Measurements from ENCODE around the gene PALB2. TPM values are rescaled to one million over a fixed set of nuclear protein-coding genes. Genes with fewer than 3 reads are reported as not detected.

Gene PALB2
- total and polyA plus RNA-seq, 2 of the 8 experiments (the other 6 are each of a cell fraction or from before 2014, with no cell fraction given): 12.5 to 33.1 TPM

GRCh38 chr16:23689442-23690187 lies 48.5 kb upstream of the PALB2 start:
- Histone ChIP-seq H2BK20ac (ENCODE audit: low read length) (no peak overlapping the region), H3K4me2 (ENCODE audit: insufficient read depth in 1 of 2, low read depth in 2 of 2, low read length in 2 of 2) (no peak overlapping the region), H3K23ac (ENCODE audit: insufficient read length) (no peak overlapping the region), H4K8ac (ENCODE audit: extremely low read depth, insufficient read depth, low read length) (no peak overlapping the region), H3K18ac (ENCODE audit: extremely low read depth, low read length) (no peak overlapping the region), H2AFZ (ENCODE audit: low read length) (no peak overlapping the region), H3K4ac (replicated peaks; ENCODE audit: insufficient read length, low read depth, low read length) (no peak overlapping the region), H4K20me1 (replicated peaks in 1 of 2; ENCODE audit: control insufficient read depth in 1 of 2, insufficient read depth in 2 of 2, low read length in 2 of 2) (peaks cover 7 to 10% of the 10 kb centered on the region in 2 experiments), H3K56ac (replicated peaks; ENCODE audit: insufficient read length, low read depth, low read length) (no peak overlapping the region), H3K23me2 (ENCODE audit: low read depth, low read length) (peaks cover 4% of the 10 kb centered on the region; the same call in 1 of the 2 replicates), H2BK15ac (ENCODE audit: low read length) (no peak overlapping the region), H3K27me3 (replicated peaks in 1 of 4; ENCODE audit: control insufficient read depth in 3 of 4, extremely low read depth in 1 of 4, insufficient read depth in 3 of 4, low read length in 3 of 4) (no peaks in the 10 kb centered on the region), H2BK5ac (ENCODE audit: low read depth, low read length) (no peak overlapping the region), H3K9ac (replicated peaks in 1 of 4; ENCODE audit: extremely low read depth in 1 of 4, low read depth in 3 of 4, low read length in 3 of 4) (no peak overlapping the region), H3K79me1 (ENCODE audit: low read depth, low read length) (no peaks in the 10 kb centered on the region), H4K5ac (ENCODE audit: insufficient read length, low read depth, low read length) (no peak overlapping the region), H2BK12ac (ENCODE audit: low read depth, low read length) (no peak overlapping the region), H3K4me1 (replicated peaks in 1 of 4; ENCODE audit: control insufficient read depth in 3 of 4, insufficient read depth in 4 of 4, low read length in 3 of 4) (peaks cover 0 to 5% (median 4%) of the 10 kb centered on the region in 4 experiments; a peak in 5 of 7 replicates), H4K91ac (replicated peaks; ENCODE audit: insufficient read length, low read length) (no peak overlapping the region), H3K27ac (ENCODE audit: low read depth, low read length) (no peak overlapping the region), H3K79me2 (ENCODE audit: control insufficient read depth in 1 of 2, insufficient read depth in 2 of 2, low read length in 2 of 2) (no peaks in the 10 kb centered on the region), H3K9me3 (ENCODE audit: insufficient read depth in 2 of 2, low read depth in 1 of 2, low read length in 1 of 2) (no peaks in the 10 kb centered on the region), H3K36me3 (ENCODE audit: control insufficient read depth in 2 of 4, insufficient read depth in 4 of 4, low read length in 3 of 4) (peaks cover 25 to 69% (median 56%) of the 10 kb centered on the region in 4 experiments), H3K14ac (ENCODE audit: insufficient read length) (no peak overlapping the region), H2BK120ac (replicated peaks; ENCODE audit: low read depth, low read length) (no peak overlapping the region), H2AK5ac (ENCODE audit: low read depth, low read length) (no peak overlapping the region), H3K4me3 (ENCODE audit: extremely low read depth in 1 of 4, insufficient read depth in 2 of 4, low read depth in 3 of 4, low read length in 4 of 4) (no peak overlapping the region)
- DNase-seq (ENCODE audit: low read depth in 1 of 2, low spot score in 2 of 2) (no peak), FAIRE-seq (no peak)
- WGBS, 2 experiments (ENCODE audit: extremely low coverage in 1 of 2, insufficient coverage in 1 of 2, insufficient read length in 1 of 2, insufficient replicate concordance in 2 of 2, low coverage in 1 of 2, low lambda C conversion rate in 2 of 2, missing lambda C conversion rate in 1 of 2): 94% methylated on average over 36 of the region's 36 CpGs; no CpG with 5 or more reads in 1 of the 2 experiments
- POLR2A ChIA-PET (ENCODE audit: partially characterized antibody): interaction anchor here (0.6 to 12.9 kb wide), 7 partner anchors 8 to 39 kb away, joined by 3 to 230 read pairs (median 4); partner anchors contain the start of genes ERN2 and PLK1
- CTCF ChIA-PET (ENCODE audit: partially characterized antibody): interaction anchor here (0.8 to 1.3 kb wide), 2 partner anchors 11 to 21 kb away, joined by 3 read pairs; partner anchors contain the start of gene PLK1
- TF ChIP-seq CBX8 (IDR thresholded peaks at IDR 0.05; ENCODE audit: borderline replicate concordance, low read depth, low read length): no peak
- TF ChIP-seq TAF7 (optimal IDR thresholded peaks at IDR 0.05; ENCODE audit: borderline replicate concordance, low read depth, low read length): no peak
- TF ChIP-seq ATF2 (IDR thresholded peaks at IDR 0.05; ENCODE audit: low read length): no peak
- no peak for TF ChIP-seq ASH2L (IDR thresholded peaks at IDR 0.05; ENCODE audit: low read length)
- no peak for TF ChIP-seq SP4 (IDR thresholded peaks at IDR 0.05; ENCODE audit: low read length)
- no peak for TF ChIP-seq TEAD4 (IDR thresholded peaks at IDR 0.05; ENCODE audit: low read depth, low read length)
- no peak for TF ChIP-seq RNF2 (IDR thresholded peaks at IDR 0.05; ENCODE audit: borderline replicate concordance, low read depth, low read length, missing control alignments, poor library complexity, severe bottlenecking)
- TF ChIP-seq EZH2 (IDR thresholded peaks at IDR 0.05; ENCODE audit: low read depth, low read length, severe bottlenecking): no peak
- TF ChIP-seq SRF (IDR thresholded peaks at IDR 0.05; ENCODE audit: low read depth, low read length): no peak
- no peak for TF ChIP-seq HDAC6 (IDR thresholded peaks at IDR 0.05; ENCODE audit: low read depth, low read length)
- TF ChIP-seq BACH1 (IDR thresholded peaks at IDR 0.05; ENCODE audit: low read length): no peak

Measured in H1 (cell line).